GM12874 (cell line): Measurements from ENCODE around the gene THOP1.

Experiments used
- TF ChIP-seq, protein P1 (sequence below): IDR thresholded peaks from 2 replicates; pipeline ENCODE4 v1.5.1; 2011; ENCODE audit warnings: low read depth, mild to moderate bottlenecking, control low read depth, low read length, moderate library complexity; ENCODE audit not compliant: insufficient read depth

Gene THOP1

DNA sequence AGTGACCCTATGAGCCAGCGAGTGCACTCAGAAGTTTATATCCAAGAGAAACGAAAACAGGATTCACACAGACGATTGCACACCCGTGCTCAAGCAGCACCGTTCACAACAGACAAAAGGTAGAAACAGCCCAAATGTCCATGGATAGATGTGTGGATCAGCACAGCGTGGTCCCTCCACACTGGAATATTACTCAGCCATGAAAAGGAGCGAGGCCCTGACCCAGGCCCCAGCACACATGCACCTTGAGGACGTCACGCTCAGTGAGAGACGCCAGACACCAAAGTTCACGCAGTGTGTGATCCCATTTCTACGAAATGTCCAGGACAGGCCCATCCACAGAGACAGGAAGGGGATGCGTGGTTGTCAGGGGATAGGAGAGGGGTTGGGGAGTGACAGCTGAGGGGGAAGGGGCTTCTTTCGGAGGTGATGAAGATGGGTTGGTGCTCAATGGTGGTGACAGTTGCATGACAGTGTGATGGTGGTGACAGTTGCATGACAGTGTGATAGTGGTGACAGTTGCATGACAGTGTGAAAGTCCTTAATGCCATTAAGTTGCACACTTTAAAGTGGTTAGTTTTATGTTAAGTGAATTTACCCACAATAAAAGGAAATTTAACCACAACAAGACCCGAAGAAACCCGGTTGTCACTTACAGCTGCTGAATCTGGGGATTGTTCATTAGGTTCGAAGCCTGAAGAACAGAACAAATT lies 26.5 kb upstream of the THOP1 start:
- TF ChIP-seq, protein P1, sequence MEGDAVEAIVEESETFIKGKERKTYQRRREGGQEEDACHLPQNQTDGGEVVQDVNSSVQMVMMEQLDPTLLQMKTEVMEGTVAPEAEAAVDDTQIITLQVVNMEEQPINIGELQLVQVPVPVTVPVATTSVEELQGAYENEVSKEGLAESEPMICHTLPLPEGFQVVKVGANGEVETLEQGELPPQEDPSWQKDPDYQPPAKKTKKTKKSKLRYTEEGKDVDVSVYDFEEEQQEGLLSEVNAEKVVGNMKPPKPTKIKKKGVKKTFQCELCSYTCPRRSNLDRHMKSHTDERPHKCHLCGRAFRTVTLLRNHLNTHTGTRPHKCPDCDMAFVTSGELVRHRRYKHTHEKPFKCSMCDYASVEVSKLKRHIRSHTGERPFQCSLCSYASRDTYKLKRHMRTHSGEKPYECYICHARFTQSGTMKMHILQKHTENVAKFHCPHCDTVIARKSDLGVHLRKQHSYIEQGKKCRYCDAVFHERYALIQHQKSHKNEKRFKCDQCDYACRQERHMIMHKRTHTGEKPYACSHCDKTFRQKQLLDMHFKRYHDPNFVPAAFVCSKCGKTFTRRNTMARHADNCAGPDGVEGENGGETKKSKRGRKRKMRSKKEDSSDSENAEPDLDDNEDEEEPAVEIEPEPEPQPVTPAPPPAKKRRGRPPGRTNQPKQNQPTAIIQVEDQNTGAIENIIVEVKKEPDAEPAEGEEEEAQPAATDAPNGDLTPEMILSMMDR, result no peak

DNA sequence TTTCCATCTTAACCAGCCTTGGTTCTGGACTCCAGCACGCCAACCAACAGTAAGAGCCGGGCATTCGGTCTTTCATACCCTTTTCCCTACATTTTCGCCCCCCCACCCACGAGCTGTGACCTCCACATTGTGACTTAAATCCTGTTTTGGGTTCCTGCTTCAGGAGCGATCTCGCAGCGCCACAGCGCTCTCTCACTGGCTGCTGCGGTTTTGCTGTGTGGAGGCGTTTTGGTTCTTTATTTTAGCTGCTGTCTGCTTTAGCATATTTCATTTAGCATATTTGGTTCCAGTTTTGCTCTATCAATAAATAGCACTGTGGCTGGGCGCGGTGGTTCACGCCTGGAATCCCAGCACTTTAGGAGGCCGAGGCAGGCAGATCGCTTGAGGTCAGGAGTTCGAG lies 25.9 kb upstream of the THOP1 start:
- TF ChIP-seq, protein P1, result no peak

DNA sequence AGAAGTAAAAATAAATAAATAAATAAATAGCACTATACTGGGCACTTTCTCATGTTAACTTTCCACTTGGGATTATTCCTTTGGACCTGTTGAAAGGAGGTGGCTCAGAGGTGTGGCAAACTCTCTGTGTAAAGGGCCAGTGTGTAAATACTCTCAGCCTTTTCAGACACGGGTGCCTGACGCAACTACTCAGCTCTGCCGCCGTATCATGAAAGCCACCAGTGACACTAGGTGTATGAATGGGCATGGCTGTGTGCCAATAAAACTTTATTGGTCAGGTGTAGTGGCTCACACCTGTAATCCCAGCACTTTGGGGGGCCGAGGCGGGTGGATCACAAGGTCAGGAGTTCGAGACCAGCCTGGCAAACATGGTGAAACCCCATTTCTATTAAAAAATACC lies 25.3 kb upstream of the THOP1 start:
- TF ChIP-seq, protein P1, result no peak

DNA sequence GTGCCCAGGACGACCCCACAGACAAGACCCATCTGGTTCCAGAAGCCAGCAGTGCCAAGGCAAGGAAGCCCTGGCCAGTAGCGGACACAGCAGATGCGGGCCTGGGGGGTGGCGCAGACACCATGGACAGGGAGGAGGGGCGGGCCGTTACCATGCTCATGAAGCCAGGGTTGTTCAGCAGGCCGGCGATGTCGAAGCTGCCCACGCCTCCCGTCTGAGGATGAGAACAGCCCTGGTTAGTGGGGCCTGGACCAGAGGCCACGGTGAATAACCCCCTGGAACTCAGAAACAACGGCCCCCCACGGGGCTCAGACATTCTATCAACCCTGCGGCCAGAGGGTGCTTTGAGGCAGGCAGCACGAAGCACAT lies 24.0 kb upstream of the THOP1 start:
- TF ChIP-seq, protein P1, result no peak

DNA sequence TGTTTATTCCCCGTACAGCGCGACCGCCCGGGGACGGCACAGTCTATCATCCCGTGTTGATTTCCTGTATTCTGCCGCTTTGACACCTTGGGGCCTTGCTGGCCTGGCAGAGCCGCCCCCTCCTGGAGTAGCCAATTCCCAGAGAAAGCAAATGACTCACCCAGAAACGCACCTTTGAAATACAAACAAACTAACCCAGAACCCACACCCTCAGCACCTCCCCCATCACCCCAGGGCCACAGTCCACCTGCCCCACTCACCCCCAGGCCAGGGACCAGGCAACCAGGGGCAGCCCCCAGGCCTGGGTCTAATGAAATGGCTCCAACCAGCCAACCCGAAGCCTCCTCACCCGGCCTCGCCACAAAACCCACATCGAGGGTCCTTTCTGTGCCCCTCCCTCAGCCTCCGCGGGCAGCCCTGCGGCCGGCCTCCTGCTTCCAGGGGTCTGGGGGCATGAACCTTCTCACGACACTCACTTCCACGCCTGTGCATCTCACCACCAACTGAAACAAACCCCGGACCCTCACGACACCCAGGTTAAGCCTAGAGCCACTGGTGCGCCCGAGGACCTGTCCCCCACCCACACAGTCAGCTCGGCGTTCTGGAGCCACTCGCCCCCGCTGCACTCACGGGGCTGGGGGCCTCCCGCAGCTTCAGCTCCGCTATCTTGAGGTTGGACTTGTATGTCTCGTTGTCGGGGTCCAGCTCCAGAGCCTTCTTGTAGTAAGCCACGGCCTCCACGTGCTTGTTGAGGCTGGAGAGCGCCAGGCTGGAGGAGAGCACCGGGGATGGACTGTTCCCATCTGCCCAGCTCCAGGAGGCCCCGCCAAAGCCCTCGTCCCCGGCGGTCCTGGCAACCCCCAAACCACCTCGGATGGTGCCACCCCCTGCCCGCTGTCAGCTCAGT lies 23.2 kb upstream of the THOP1 start:
- TF ChIP-seq, protein P1, result no peak

DNA sequence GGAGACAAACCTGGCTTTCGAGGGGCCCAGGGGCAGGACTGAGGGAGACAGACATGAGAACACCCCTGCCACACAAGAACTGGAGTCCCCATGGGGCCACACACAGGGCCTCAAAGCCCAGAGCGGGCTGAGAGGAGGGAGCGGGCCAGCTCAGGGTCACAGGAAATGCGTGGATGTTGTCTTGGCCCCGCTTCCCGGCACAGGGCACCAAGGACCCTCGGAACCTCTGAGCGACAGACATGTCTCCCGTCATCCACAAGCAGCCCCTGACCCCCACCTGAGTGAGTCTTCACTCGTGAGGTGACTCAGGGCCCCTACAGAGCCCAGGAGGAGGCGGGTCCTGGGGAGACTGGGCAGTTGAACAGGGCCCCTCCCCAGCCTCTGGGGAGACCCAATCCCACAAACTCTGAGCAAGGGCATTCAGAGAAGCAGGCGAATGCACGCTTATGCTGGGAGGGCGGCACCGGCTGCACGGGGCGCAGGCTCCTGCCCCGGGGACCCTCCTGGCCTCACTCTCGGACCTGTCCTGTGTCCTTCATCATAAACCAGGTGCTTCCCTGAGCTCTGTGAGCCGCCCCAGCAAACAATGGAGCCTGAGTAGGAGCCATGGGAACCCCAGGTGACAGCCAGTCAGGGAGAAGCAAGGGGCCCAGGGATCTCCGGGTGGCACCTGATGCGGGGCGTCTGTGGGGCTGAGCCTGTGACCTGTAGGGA lies 22.4 kb upstream of the THOP1 start:
- TF ChIP-seq, protein P1, result no peak

DNA sequence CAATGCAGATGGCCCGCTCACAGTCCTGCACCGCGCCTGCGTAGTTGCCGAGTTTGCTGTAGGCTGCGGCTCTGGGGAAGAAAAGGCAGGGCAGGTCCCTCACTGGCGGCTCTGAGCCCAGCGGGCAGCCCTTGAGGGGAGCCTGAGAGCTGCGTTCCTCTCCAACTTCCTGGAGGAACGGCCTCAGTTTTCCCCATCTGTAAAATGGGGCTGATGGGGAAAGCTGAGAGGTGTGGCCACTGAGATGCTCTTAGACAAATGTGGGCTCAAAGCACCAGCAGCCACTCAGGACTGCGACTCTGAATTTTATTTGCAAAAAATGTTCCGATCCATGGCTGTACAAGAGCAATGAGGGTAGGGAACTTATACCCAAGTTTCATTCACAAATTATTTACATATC lies 21.6 kb upstream of the THOP1 start:
- TF ChIP-seq, protein P1, result no peak
